GM23338 (cell line): Measurements from ENCODE around the gene VPS45. TPM values are rescaled to one million over a fixed set of nuclear protein-coding genes. Genes with fewer than 3 reads are reported as not detected.

ENCODE experiments used
- ZNF331 ChIP-seq: fragments of 250-450 bp; sonication (Bioruptor Pico); IDR thresholded peaks from 2 replicates; pipeline ENCODE4 v1.5.0; 2020; ENCODE audit warnings: low read depth, mild to moderate bottlenecking, moderate library complexity
- polyA plus RNA-seq: library from polyadenylated mRNA; unstranded; fragments of >200 nt; fragmentation: Nextera tagmentation; extraction: Ambion mirVana; gene quantifications from 2 replicates; pipeline ENCODE4 v1.2.1, GENCODE V29; 2016
- total RNA-seq: library from RNA; depleted of rRNA; stranded (reverse); fragments of >200 nt; shearing (Covaris generic); gene quantifications from 2 replicates; pipeline ENCODE4 v1.2.3, GENCODE V29; 2014
- TF ChIP-seq, protein P1 (sequence below), 2 experiments: fragments of 200-600 bp in 1 of 2; sonication (generic) in 1 of 2; conservative IDR thresholded peaks; 2 replicates each; pipeline versions ENCODE4 v1.5.1 to v1.6.1; 2016 to 2017; ENCODE audit warnings: antibody characterized with exemption in 2 of 2, low read depth in 2 of 2, mild to moderate bottlenecking in 2 of 2, moderate library complexity in 1 of 2
- TF ChIP-seq, protein P2 (sequence below): fragments of 250-450 bp; sonication (Bioruptor Pico); IDR thresholded peaks from 2 replicates; pipeline ENCODE4 v1.5.0; 2020; ENCODE audit warnings: mild to moderate bottlenecking, moderate library complexity

Gene VPS45
- total and polyA plus RNA-seq, 2 experiments from 2014 or later: 23.5 to 37.5 TPM

DNA sequence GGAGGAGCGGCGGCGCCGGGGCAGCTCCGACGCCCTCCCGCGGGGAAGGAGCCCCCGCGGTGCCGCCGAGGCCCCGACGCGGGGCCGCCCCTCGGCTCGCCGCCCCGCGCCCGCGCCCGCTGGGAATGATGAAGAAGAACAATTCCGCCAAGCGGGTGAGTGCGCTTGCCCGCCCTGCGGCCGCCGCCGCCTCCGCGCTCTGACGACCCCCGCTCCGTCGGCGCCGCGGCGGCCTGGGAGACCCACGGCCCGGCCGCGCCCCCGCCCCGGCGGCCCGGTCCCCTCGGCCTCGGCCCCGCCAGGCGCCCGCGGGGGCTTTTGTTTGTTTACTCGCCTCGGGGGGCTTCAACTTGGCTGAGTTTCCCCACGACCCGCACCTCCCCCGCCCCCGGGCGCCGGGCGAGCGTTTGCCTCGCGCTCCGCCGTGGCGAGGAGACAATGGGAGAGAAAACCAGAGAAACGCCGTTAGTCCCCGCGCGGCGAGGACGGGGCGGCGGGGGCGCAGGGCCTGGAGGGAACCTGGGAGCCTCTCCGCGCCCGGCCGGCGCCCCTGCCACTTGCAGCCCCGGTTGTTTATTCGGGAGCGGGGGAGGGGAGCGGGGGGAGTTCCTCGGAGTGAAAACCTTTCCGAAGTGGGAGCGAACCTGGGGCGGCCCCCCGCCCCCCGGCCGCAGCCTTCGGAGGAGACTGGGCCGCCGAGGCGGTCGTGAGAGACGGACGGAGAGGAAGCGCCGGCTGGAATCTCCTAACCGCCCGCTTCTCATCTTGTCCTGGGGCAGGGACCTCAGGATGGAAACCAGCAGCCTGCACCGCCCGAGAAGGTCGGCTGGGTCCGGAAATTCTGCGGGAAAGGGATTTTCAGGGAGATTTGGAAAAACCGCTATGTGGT lies 82.8 kb downstream of the VPS45 start (continued):
- TF ChIP-seq, protein P1, sequence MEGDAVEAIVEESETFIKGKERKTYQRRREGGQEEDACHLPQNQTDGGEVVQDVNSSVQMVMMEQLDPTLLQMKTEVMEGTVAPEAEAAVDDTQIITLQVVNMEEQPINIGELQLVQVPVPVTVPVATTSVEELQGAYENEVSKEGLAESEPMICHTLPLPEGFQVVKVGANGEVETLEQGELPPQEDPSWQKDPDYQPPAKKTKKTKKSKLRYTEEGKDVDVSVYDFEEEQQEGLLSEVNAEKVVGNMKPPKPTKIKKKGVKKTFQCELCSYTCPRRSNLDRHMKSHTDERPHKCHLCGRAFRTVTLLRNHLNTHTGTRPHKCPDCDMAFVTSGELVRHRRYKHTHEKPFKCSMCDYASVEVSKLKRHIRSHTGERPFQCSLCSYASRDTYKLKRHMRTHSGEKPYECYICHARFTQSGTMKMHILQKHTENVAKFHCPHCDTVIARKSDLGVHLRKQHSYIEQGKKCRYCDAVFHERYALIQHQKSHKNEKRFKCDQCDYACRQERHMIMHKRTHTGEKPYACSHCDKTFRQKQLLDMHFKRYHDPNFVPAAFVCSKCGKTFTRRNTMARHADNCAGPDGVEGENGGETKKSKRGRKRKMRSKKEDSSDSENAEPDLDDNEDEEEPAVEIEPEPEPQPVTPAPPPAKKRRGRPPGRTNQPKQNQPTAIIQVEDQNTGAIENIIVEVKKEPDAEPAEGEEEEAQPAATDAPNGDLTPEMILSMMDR (conservative IDR thresholded peaks at IDR 0.05; ENCODE audit: low read depth in 2 of 2): no peak
- TF ChIP-seq ZNF331 (CRISPR knock-in tag): no peak
- TF ChIP-seq, protein P2, sequence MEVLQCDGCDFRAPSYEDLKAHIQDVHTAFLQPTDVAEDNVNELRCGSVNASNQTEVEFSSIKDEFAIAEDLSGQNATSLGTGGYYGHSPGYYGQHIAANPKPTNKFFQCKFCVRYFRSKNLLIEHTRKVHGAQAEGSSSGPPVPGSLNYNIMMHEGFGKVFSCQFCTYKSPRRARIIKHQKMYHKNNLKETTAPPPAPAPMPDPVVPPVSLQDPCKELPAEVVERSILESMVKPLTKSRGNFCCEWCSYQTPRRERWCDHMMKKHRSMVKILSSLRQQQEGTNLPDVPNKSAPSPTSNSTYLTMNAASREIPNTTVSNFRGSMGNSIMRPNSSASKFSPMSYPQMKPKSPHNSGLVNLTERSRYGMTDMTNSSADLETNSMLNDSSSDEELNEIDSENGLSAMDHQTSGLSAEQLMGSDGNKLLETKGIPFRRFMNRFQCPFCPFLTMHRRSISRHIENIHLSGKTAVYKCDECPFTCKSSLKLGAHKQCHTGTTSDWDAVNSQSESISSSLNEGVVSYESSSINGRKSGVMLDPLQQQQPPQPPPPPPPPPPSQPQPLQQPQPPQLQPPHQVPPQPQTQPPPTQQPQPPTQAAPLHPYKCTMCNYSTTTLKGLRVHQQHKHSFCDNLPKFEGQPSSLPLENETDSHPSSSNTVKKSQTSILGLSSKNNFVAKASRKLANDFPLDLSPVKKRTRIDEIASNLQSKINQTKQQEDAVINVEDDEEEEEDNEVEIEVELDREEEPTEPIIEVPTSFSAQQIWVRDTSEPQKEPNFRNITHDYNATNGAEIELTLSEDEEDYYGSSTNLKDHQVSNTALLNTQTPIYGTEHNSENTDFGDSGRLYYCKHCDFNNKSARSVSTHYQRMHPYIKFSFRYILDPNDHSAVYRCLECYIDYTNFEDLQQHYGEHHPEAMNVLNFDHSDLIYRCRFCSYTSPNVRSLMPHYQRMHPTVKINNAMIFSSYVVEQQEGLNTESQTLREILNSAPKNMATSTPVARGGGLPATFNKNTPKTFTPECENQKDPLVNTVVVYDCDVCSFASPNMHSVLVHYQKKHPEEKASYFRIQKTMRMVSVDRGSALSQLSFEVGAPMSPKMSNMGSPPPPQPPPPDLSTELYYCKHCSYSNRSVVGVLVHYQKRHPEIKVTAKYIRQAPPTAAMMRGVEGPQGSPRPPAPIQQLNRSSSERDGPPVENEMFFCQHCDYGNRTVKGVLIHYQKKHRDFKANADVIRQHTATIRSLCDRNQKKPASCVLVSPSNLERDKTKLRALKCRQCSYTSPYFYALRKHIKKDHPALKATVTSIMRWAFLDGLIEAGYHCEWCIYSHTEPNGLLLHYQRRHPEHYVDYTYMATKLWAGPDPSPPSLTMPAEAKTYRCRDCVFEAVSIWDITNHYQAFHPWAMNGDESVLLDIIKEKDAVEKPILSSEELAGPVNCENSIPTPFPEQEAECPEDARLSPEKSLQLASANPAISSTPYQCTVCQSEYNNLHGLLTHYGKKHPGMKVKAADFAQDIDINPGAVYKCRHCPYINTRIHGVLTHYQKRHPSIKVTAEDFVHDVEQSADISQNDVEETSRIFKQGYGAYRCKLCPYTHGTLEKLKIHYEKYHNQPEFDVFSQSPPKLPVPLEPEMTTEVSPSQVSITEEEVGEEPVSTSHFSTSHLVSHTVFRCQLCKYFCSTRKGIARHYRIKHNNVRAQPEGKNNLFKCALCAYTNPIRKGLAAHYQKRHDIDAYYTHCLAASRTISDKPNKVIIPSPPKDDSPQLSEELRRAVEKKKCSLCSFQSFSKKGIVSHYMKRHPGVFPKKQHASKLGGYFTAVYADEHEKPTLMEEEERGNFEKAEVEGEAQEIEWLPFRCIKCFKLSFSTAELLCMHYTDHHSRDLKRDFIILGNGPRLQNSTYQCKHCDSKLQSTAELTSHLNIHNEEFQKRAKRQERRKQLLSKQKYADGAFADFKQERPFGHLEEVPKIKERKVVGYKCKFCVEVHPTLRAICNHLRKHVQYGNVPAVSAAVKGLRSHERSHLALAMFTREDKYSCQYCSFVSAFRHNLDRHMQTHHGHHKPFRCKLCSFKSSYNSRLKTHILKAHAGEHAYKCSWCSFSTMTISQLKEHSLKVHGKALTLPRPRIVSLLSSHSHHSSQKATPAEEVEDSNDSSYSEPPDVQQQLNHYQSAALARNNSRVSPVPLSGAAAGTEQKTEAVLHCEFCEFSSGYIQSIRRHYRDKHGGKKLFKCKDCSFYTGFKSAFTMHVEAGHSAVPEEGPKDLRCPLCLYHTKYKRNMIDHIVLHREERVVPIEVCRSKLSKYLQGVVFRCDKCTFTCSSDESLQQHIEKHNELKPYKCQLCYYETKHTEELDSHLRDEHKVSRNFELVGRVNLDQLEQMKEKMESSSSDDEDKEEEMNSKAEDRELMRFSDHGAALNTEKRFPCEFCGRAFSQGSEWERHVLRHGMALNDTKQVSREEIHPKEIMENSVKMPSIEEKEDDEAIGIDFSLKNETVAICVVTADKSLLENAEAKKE: no peak
